ENCODE results near the gene SHOC2. TPM values are rescaled to one million over a fixed set of nuclear protein-coding genes. Genes with fewer than 3 reads are reported as not detected.

SHOC2 gene
- total and polyA plus RNA-seq, 2 experiments from 2014 or later: 23.3 to 33.3 TPM

GRCh38 chr10:110983466-110983865 lies 64.1 kb downstream of the SHOC2 start:
- peaks cover 47% of the 10 kb centered on the region for H3K79me2 ChIP-seq (replicated peaks; ENCODE audit: insufficient read depth)
- H3K9me2 ChIP-seq (ENCODE audit: insufficient read depth): no peaks in the 10 kb centered on the region
- H3K36me3 ChIP-seq (ENCODE audit: insufficient read depth): no peaks in the 10 kb centered on the region
- H3K4me3 ChIP-seq: no peak overlapping the region
- no peaks in the 10 kb centered on the region for H3K4me1 ChIP-seq (ENCODE audit: insufficient read depth)
- DNase-seq (ENCODE audit: low spot score) (no peak), ATAC-seq (no peak)
- no peak overlapping the region for H3K27ac ChIP-seq (ENCODE audit: low read depth)
- 0 out of 2 replicates have a peak, but pooled peaks cover 5% of the 10 kb centered on the region for H4K20me1 ChIP-seq (replicated peaks; ENCODE audit: insufficient read depth)
- H3K27me3 Mint-ChIP-seq (ENCODE audit: insufficient read depth, low read depth, poor library complexity): no peaks in the 10 kb centered on the region
- no peaks in the 10 kb centered on the region for H3K27me3 ChIP-seq (ENCODE audit: insufficient read depth)
- no peaks in the 10 kb centered on the region for H3K4me1 Mint-ChIP-seq
- no peak overlapping the region for H3K27ac Mint-ChIP-seq
- H3F3A ChIP-seq (replicated peaks; ENCODE audit: low read depth): no peaks in the 10 kb centered on the region
- no peak overlapping the region for H3K4me3 Mint-ChIP-seq
- H3K4me2 ChIP-seq: no peak overlapping the region
- H2AFZ ChIP-seq: no peak overlapping the region
- peaks cover 5% of the 10 kb centered on the region; the same call in 2 of the 3 replicates for H3K36me3 Mint-ChIP-seq (ENCODE audit: low read depth)
- H3K9me3 Mint-ChIP-seq: no peaks in the 10 kb centered on the region
- no peak for TF ChIP-seq STAT1 (IDR thresholded peaks at IDR 0.05; ENCODE audit: unreplicated experiment)
- no peak for TF ChIP-seq ZNF462 (CRISPR knock-in tag; IDR thresholded peaks at IDR 0.05)

- Mint-ChIP-seq H3K4me1 (no peaks in the 10 kb centered on the region), H3K27ac (no peak overlapping the region), H3K9me3 (no peaks in the 10 kb centered on the region), H3K4me3 (no peak overlapping the region), H3K27me3 (ENCODE audit: insufficient read depth, low read depth, poor library complexity) (no peaks in the 10 kb centered on the region), H3K36me3 (ENCODE audit: low read depth) (peaks cover 14% of the 10 kb centered on the region)
- no peak overlapping the region for H3K4me2 ChIP-seq
- ATAC-seq: no peak
- H3K27me3 ChIP-seq (ENCODE audit: insufficient read depth): no peaks in the 10 kb centered on the region
- H2AFZ ChIP-seq: no peak overlapping the region
- H3F3A ChIP-seq (replicated peaks; ENCODE audit: low read depth): no peaks in the 10 kb centered on the region
- no peaks in the 10 kb centered on the region for H3K36me3 ChIP-seq (ENCODE audit: insufficient read depth)
- H3K27ac ChIP-seq (ENCODE audit: low read depth): no peak overlapping the region
- H4K20me1 ChIP-seq (replicated peaks; ENCODE audit: insufficient read depth): 0 out of 2 replicates have a peak, but pooled peaks cover 5% of the 10 kb centered on the region
- H3K9me2 ChIP-seq (ENCODE audit: insufficient read depth): no peaks in the 10 kb centered on the region
- H3K4me3 ChIP-seq: no peak overlapping the region
- peaks cover 51% of the 10 kb centered on the region for H3K79me2 ChIP-seq (replicated peaks; ENCODE audit: insufficient read depth)
- no peak for DNase-seq (ENCODE audit: low spot score)
- no peaks in the 10 kb centered on the region for H3K4me1 ChIP-seq (ENCODE audit: insufficient read depth)
- TF ChIP-seq CTCF (conservative IDR thresholded peaks at IDR 0.05; ENCODE audit: low read depth in 2 of 2) (no peak), NANOG (IDR thresholded peaks at IDR 0.05; ENCODE audit: borderline replicate concordance) (no peak), ETS1 (IDR thresholded peaks at IDR 0.05) (no peak), EZH2phosphoT487 (IDR thresholded peaks at IDR 0.05; ENCODE audit: unreplicated experiment) (no peak), JUNB (IDR thresholded peaks at IDR 0.05; ENCODE audit: unreplicated experiment) (no peak), STAT1 (IDR thresholded peaks at IDR 0.05; ENCODE audit: unreplicated experiment) (no peak), POLR2AphosphoS5 (IDR thresholded peaks at IDR 0.05; ENCODE audit: low read depth) (no peak), EZH2 (IDR thresholded peaks at IDR 0.05; ENCODE audit: low read depth, unreplicated experiment) (no peak), CREB1 (CRISPR knock-in tag; IDR thresholded peaks at IDR 0.05; ENCODE audit: low read depth) (no peak)
Observed at GRCh38 chr10:110985497-110986275, 66.3 kb downstream of the SHOC2 start.
